Tibial nerve (tissue), 4 donors: ENCODE measurements around the gene GCN1. TPM values are rescaled to one million over a fixed set of nuclear protein-coding genes. Genes with fewer than 3 reads are reported as not detected.

Experiments
- DNase-seq, 2 donors: peaks; one replicate each; pipeline ENCODE4 v3.0.0-alpha.2; 2019; ENCODE audit warnings: low spot score in 2 of 2
- H3K27ac ChIP-seq, 4 donors: fragments of 200-600 bp; sonication (generic) in 3 of 4; one replicate each; pipeline ENCODE4 v1.5.1; 2017 to 2019; ENCODE audit warnings: mild to moderate bottlenecking in 1 of 4
- H3K27me3 ChIP-seq, 2 donors: fragments of 200-600 bp; sonication (generic) in 1 of 2; one replicate each; pipeline versions ENCODE4 v1.5.1 to v1.6.0; 2017 to 2019
- H3K36me3 ChIP-seq, 3 donors: fragments of 200-600 bp; sonication (generic); one replicate each; pipeline ENCODE4 v1.5.1; 2018 to 2019
- H3K4me1 ChIP-seq, 4 donors: fragments of 200-600 bp; sonication (generic) in 3 of 4; one replicate each; pipeline ENCODE4 v1.5.1; 2017 to 2019
- H3K4me3 ChIP-seq, 4 donors: fragments of 200-600 bp; sonication (generic) in 3 of 4; one replicate each; pipeline ENCODE4 v1.5.1; 2017 to 2019; ENCODE audit warnings: mild to moderate bottlenecking in 1 of 4, moderate library complexity in 1 of 4
- H3K9me3 ChIP-seq, 4 donors: fragments of 200-600 bp; sonication (generic) in 3 of 4; one replicate each; pipeline ENCODE4 v1.5.1; 2017 to 2019
- EP300 ChIP-seq, 2 donors: sonication (generic); formaldehyde crosslinking; IDR thresholded peaks; one replicate each; pipeline ENCODE4 v1.6.1; 2017; ENCODE audit warnings: antibody characterized with exemption in 2 of 2, mild to moderate bottlenecking in 1 of 2
- POLR2A ChIP-seq, 2 donors: fragments of 450-650 bp; IDR thresholded peaks; one replicate each; pipeline ENCODE4 v1.6.1; 2017; ENCODE audit warnings: antibody characterized with exemption in 2 of 2, mild to moderate bottlenecking in 2 of 2, moderate library complexity in 2 of 2
- WGBS, 2 donors: methylation state at CpG; one replicate each; pipeline ENCODE4 v1.1.5; 2018; 5-methylcytosine and 5-hydroxymethylcytosine counted together
- total RNA-seq, 4 donors: library from RNA; depleted of rRNA; stranded (reverse); fragments of >200 nt; gene quantifications; one replicate each; pipeline ENCODE4 v1.1.0, GENCODE V29; 2016
- TF ChIP-seq, protein P1 (sequence below), 5 experiments: fragments of 200-600 bp in 3 of 5; fragments of 450-650 bp in 2 of 5; sonication (generic) in 3 of 5; IDR thresholded peaks; one replicate each; pipeline ENCODE4 v1.5.1; 2016 to 2019; ENCODE audit warnings: antibody characterized with exemption in 5 of 5, mild to moderate bottlenecking in 3 of 5, moderate library complexity in 2 of 5

GCN1 gene
- total RNA-seq, 4 donors from 2014 or later = 44.6 to 138 (median 106) TPM

DNA sequence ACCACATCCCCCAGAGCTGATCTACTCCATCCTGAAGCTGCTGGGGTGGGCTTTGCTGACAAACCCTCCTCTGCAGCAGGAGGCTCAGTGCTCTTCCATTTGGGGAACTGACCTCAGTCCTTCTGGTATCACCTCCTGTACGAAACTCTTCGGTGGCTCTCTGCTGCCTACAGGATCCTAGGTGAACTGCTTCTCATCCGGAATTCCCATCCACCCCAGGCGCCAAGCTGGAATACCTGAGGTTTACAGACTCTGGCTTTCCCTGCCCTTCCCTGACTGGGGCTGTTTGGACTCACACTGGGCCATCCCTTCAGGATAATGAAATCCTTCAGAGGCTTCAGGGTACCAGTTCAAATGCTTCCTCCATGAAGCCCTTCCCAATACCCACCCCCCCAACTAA lies 26.2 kb downstream of the GCN1 start:
- Histone ChIP-seq H3K27ac (no peak overlapping the region), H3K27me3 (no peaks in the 10 kb centered on the region), H3K36me3 (peaks cover 2 to 97% (median 31%) of the 10 kb centered on the region in 3 donors), H3K4me3 (no peak overlapping the region), H3K9me3 (no peaks in the 10 kb centered on the region), H3K4me1 (no peaks in the 10 kb centered on the region)
- TF ChIP-seq, protein P1, sequence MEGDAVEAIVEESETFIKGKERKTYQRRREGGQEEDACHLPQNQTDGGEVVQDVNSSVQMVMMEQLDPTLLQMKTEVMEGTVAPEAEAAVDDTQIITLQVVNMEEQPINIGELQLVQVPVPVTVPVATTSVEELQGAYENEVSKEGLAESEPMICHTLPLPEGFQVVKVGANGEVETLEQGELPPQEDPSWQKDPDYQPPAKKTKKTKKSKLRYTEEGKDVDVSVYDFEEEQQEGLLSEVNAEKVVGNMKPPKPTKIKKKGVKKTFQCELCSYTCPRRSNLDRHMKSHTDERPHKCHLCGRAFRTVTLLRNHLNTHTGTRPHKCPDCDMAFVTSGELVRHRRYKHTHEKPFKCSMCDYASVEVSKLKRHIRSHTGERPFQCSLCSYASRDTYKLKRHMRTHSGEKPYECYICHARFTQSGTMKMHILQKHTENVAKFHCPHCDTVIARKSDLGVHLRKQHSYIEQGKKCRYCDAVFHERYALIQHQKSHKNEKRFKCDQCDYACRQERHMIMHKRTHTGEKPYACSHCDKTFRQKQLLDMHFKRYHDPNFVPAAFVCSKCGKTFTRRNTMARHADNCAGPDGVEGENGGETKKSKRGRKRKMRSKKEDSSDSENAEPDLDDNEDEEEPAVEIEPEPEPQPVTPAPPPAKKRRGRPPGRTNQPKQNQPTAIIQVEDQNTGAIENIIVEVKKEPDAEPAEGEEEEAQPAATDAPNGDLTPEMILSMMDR (IDR thresholded peaks at IDR 0.05) = no peak
- TF ChIP-seq EP300 (IDR thresholded peaks at IDR 0.05) (no peak), POLR2A (IDR thresholded peaks at IDR 0.05) (no peak)
- whole genome bisulfite sequencing, 2 donors = 94 to 96% methylated on average over 4 of the region's 4 CpGs
- DNase-seq = no peak

DNA sequence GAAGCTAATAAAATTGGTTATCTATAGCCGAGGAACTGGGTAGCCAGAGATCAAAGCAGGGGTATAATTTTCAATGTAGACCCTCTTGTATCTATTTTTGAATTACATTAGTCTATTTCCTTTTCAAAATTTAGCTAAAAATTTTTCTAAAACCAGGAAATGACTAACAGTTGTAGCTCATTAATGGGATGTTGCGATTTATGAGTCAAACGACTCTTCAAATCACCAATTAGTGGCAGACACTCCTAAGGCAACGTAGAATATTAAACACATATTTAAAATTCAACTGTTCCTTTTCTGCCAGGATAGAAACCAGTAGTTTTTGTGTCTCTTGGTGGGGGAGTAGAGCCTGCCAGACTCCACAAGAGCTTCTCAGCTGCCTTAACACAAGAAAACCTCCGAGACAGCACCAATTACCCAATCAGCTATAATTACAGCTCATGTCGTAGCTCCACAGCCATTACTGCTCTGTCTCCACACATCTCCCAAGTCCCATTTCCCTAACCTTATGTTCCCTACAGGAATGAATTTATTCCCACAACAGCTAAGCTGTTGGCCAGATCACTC lies 26.9 kb downstream of the GCN1 start:
- TF ChIP-seq, protein P1 (IDR thresholded peaks at IDR 0.05) = no peak
- TF ChIP-seq POLR2A (IDR thresholded peaks at IDR 0.05) (no peak), EP300 (IDR thresholded peaks at IDR 0.05) (no peak)
- Histone ChIP-seq H3K27me3 (no peaks in the 10 kb centered on the region), H3K27ac (no peak overlapping the region), H3K4me1 (no peaks in the 10 kb centered on the region), H3K4me3 (no peak overlapping the region), H3K9me3 (no peaks in the 10 kb centered on the region), H3K36me3 (peaks cover 0 to 97% (median 33%) of the 10 kb centered on the region in 3 donors)
- DNase-seq = no peak
- 85 to 87% methylated on average over 6 of the region's 6 CpGs for WGBS, 2 donors

DNA sequence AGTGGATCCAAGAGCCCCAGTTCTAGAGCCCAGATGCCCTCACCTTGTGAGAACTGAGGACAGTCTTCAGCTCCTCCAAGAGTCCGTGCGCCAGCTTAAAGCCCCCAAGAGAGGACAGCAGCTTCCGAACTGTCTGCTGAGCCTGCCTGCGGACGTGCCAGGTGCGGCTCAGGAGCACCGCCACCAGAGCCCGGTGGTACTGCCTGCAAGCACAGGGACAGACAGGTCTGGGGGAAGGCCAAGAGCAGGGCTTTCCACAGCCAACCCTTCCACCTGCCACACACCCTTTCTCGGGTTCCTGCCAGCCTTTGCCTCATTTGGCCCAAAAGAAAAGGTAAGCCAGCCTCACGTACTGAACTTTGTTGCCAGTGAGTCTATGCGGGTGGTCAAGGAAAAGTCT lies 30.2 kb downstream of the GCN1 start:
- Histone ChIP-seq H3K4me3 (no peak overlapping the region), H3K36me3 (peaks cover 2 to 97% (median 45%) of the 10 kb centered on the region in 3 donors), H3K4me1 (no peaks in the 10 kb centered on the region), H3K27ac (no peak overlapping the region), H3K27me3 (no peaks in the 10 kb centered on the region), H3K9me3 (no peaks in the 10 kb centered on the region)
- DNase-seq = no peak
- TF ChIP-seq, protein P1 (IDR thresholded peaks at IDR 0.05) = no peak
- TF ChIP-seq EP300 (IDR thresholded peaks at IDR 0.05) (no peak), POLR2A (IDR thresholded peaks at IDR 0.05) (no peak)
- WGBS, 2 donors = 86 to 94% methylated on average over 11 of the region's 11 CpGs

DNA sequence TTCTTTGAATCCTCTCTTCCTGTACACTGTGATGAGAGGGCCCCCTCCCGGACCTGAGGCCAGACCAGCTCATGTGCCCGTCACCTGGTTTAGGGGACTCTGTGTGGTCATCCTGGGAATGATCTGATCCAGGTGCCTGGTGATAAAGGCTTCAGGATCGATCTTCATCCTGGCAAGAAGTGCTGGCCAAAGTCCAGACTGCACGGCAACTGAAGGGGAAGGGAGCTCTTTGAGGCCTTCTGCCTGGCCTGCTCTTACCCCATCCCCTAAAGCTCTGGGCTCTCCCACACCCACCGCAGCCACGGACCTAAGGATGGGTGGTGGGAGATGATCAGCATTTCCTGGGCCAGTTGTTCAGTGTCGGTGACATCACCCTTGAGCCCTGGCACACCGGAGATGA lies 31.8 kb downstream of the GCN1 start:
- Histone ChIP-seq H3K4me1 (no peaks in the 10 kb centered on the region), H3K27ac (no peak overlapping the region), H3K4me3 (no peak overlapping the region), H3K9me3 (no peaks in the 10 kb centered on the region), H3K27me3 (no peaks in the 10 kb centered on the region), H3K36me3 (peaks cover 2 to 97% (median 41%) of the 10 kb centered on the region in 3 donors)
- 90 to 100% methylated on average over 6 to 8 of the region's 8 CpGs for WGBS, 2 donors
- no peak for DNase-seq
- TF ChIP-seq POLR2A (IDR thresholded peaks at IDR 0.05) = no peak
- no peak for TF ChIP-seq EP300 (IDR thresholded peaks at IDR 0.05)
- TF ChIP-seq, protein P1 (IDR thresholded peaks at IDR 0.05) = no peak

DNA sequence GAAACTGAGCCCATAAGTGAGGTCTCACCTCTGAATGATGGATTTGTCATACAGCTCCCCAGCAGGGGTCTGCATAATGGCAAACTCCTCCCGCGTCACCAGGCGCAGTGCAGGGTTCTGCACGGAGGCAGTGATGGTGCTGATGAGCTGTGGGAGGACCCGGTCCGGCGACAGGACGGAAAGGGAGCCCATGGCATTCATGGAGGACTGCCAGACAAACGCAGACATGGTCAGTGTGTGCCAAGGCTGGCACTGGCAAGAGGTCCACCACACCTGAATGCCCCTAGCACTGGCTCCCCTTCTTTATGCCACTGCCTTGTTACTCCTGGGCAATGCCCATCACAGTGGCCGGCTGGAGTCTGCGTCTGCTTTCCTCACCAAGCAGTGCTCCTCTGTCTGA lies 32.7 kb downstream of the GCN1 start:
- no peak for DNase-seq
- 92 to 97% methylated on average over 11 of the region's 11 CpGs for WGBS, 2 donors
- peaks cover 2 to 97% (median 43%) of the 10 kb centered on the region in 3 donors for H3K36me3 ChIP-seq

More for the DNA sequence above, 32.7 kb downstream of the GCN1 start:
- no peak overlapping the region for H3K4me3 ChIP-seq
- no peak overlapping the region for H3K27ac ChIP-seq
- no peaks in the 10 kb centered on the region for H3K4me1 ChIP-seq
- no peak for TF ChIP-seq POLR2A (IDR thresholded peaks at IDR 0.05)
- TF ChIP-seq EP300 (IDR thresholded peaks at IDR 0.05) = no peak
- TF ChIP-seq, protein P1 (IDR thresholded peaks at IDR 0.05) = no peak
- no peaks in the 10 kb centered on the region for H3K27me3 ChIP-seq
- no peaks in the 10 kb centered on the region for H3K9me3 ChIP-seq
